ENCODE results near the gene DPP4.

Gene DPP4

GRCh38 chr2:162085090-162085891, 11.3 kb upstream of the DPP4 start:
- peak; percentile 97 for DNase-seq (ENCODE audit: low read depth)

GRCh38 chr2:162084536-162084935, 10.5 kb upstream of the DPP4 start:
- no peak for DNase-seq (ENCODE audit: low read depth)

- no peak for DNase-seq (ENCODE audit: low read depth)
Observed at GRCh38 chr2:162082681-162083080, 8.7 kb upstream of the DPP4 start.

GRCh38 chr2:162082036-162082435, 8.0 kb upstream of the DPP4 start:
- no peak for DNase-seq (ENCODE audit: low read depth)

- DNase-seq (ENCODE audit: low read depth): no peak
Observed at GRCh38 chr2:162079514-162079913, 5.5 kb upstream of the DPP4 start.

- peak; percentile 80 for DNase-seq (ENCODE audit: low read depth)
Observed at GRCh38 chr2:162075689-162076132, 1.7 kb upstream of the DPP4 start.

- DNase-seq (ENCODE audit: low read depth): peak; percentile 82
Observed at GRCh38 chr2:162074928-162075688, 1.1 kb upstream of the DPP4 start.

- no peak for DNase-seq (ENCODE audit: low read depth)
Observed at GRCh38 chr2:162074632-162074895, 549 bp upstream of the DPP4 start.

GRCh38 chr2:162072976-162073887, 783 bp downstream of the DPP4 start:
- DNase-seq (ENCODE audit: low read depth): peak; percentile 57

GRCh38 chr2:162072181-162072702, 1.8 kb downstream of the DPP4 start:
- peak; percentile 96 for DNase-seq (ENCODE audit: low read depth)

- peak; percentile 94 for DNase-seq (ENCODE audit: low read depth)
Observed at GRCh38 chr2:162071001-162071400, 3.0 kb downstream of the DPP4 start.

GRCh38 chr2:162070228-162070936, 3.6 kb downstream of the DPP4 start:
- no peak for DNase-seq (ENCODE audit: low read depth)

GRCh38 chr2:162069267-162069903, 4.6 kb downstream of the DPP4 start:
- DNase-seq (ENCODE audit: low read depth): no peak

GRCh38 chr2:162067596-162067995, 6.4 kb downstream of the DPP4 start:
- DNase-seq (ENCODE audit: low read depth): no peak

- DNase-seq (ENCODE audit: low read depth): no peak
Observed at GRCh38 chr2:162065767-162066166, 8.2 kb downstream of the DPP4 start.

GRCh38 chr2:162063899-162064298, 10.1 kb downstream of the DPP4 start:
- no peak for DNase-seq (ENCODE audit: low read depth)

GRCh38 chr2:162063281-162063680, 10.7 kb downstream of the DPP4 start:
- DNase-seq (ENCODE audit: low read depth): no peak

GRCh38 chr2:162062559-162062958, 11.5 kb downstream of the DPP4 start:
- DNase-seq (ENCODE audit: low read depth): peak; percentile 80

- no peak for DNase-seq (ENCODE audit: low read depth)
Observed at GRCh38 chr2:162061021-162061420, 13.0 kb downstream of the DPP4 start.

GRCh38 chr2:162060532-162060931, 13.5 kb downstream of the DPP4 start:
- DNase-seq (ENCODE audit: low read depth): no peak

Measured in amniotic epithelial cell (primary cell).